Renal cortical epithelial cell (primary cell): Measurements from ENCODE around the gene TPSG1. TPM values are rescaled to one million over a fixed set of nuclear protein-coding genes. Genes with fewer than 3 reads are reported as not detected.

Source experiments
- DNase-seq: peaks from one replicate; pipeline ENCODE4 v3.0.0-alpha.2; 2011; ENCODE audit warnings: low read depth
- total RNA-seq: library from RNA; depleted of rRNA; stranded (reverse); fragments of >200 nt; gene quantifications from 2 replicates; pipeline ENCODE4 v1.2.3, GENCODE V29; 2014

The TPSG1 gene
- total RNA-seq, 1 donor from 2014 or later = not detected

GRCh38 chr16:1177053-1177452 lies 48.0 kb downstream of the TPSG1 start:
- no peak for DNase-seq

GRCh38 chr16:1176280-1176897 lies 48.7 kb downstream of the TPSG1 start:
- no peak for DNase-seq

DNA sequence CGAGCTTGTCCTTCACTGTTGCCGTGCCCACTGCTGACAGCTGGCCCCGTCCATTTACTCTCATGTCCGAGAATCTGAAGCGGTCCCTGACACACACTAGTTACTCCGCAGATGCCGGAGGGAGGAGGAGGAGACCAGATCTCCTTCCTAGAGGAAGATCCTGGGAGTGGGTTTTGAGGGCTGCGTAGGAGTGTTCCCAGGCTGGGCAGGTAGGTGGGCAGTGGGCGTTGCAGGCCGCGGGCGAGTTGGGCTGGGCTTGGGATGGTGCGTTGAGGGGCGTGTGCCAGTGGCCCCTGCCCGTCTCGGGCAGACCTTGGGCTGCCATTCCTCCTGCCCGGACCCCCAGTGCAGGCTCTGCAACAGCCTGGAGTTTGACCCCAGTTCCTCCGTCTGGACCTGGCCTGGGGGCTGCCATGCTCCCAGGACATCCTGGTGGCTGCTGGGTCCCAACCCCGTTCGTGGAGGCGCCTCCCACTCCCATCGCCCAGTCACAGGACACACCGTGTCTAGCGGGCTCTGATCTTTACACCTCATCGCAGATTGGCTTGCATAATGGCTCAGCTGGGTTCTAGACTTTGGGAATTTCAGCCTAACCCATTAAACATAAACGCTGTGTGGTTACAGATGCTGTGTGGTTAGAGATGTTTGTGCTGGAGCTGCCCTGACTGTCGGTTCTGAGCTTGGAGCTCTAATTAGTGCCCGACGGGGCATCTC lies 49.3 kb downstream of the TPSG1 start:
- peak; percentile 47 for DNase-seq

DNA sequence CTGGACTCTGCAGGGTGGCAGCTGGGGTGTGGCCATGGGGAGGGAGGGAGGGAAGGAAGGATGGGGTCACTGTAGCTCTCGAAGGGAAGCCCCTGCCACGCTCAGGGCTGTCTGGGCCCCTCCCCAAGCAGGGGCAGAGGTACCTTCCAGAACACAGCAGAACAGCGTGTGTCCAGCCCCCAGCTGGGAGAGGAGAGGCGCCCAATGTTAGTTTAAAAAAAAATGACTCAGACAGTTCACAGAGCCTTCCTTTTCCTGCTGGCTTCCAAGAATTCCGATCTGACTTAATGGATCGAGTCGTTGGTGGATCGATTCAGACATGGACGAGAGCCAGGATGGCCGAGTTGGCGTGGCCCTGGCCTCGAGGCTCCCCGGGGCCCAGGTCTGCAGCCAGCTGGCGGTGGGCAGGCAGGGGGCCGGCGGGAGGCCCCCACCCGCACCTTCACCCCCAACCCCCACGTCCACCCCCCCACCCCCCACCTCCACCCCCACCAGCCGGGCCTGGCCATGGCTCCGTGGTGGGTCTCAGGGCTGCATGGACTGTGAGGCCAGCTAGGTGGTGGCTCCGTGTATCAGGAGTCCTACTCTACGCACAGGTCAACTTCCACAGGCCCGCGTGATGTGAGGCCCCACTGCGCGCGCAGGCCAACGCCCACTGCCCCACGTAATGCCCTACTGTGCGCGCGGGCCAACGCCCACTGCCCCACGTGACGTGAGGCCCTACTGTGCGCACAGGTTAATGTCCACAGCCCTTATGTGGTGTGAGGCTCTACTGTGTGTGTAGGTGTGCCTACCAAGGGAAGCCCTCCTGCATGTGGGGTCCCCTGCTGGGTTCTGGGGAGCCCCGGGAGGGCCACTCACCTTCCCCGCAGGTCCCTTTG lies 50.4 kb downstream of the TPSG1 start:
- DNase-seq = no peak

DNA sequence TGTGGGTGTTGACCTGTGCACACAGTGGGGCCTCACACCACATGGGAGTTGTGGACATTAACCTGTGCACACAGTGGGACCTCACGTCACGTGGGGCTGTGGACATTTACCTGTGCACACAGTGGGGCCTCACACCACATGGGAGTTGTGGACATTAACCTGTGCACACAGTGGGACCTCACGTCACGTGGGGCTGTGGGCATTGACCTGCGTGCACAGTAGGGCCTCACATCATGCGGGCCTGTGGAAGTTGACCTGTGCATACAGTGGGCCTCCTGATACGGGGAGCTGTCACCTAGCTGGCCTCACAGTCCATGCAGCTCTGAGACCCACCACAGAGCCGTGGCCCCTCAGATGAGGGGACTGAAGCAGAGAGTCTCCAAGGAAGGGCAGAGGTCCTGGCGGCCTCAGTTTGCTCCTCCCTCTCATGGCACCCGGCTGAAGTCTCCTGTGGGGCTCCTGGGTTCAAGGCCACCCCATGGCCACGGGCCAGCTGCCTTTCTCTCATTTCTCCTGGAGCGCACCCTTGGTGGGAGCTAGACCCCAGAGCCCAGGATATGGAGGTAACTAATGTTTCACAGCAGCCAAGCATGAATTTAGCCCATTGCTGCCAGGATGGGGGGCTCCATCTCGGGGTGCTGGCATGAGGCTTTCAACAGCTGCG lies 51.1 kb downstream of the TPSG1 start:
- DNase-seq = no peak

GRCh38 chr16:1172651-1173050 lies 52.4 kb downstream of the TPSG1 start:
- no peak for DNase-seq

GRCh38 chr16:1171854-1172428 lies 53.1 kb downstream of the TPSG1 start:
- no peak for DNase-seq

Other genes with a start within 250 kb of the TPSG1 start
- gene SOX8, start 243.5 kb downstream of the TPSG1 start, total RNA-seq = 0.20 TPM in 1 of 2 replicates, not detected in the other
- gene SSTR5, start 152.5 kb downstream of the TPSG1 start, total RNA-seq = 0.40 TPM in 1 of 2 replicates, not detected in the other
- not detected in 2 replicates for gene C1QTNF8, start 129.0 kb downstream of the TPSG1 start, total RNA-seq
- 1.0 and 36.2 TPM in 2 replicates for gene CACNA1H, start 72.2 kb downstream of the TPSG1 start, total RNA-seq
- gene TPSB2, start 4.9 kb upstream of the TPSG1 start, total RNA-seq = not detected in 2 replicates
- gene TPSAB1, start 15.4 kb upstream of the TPSG1 start, total RNA-seq = not detected in 2 replicates
- not detected in 2 replicates for gene TPSD1, start 30.8 kb upstream of the TPSG1 start, total RNA-seq
- 64.3 and 90.0 TPM in 2 replicates for gene UBE2I, start 84.4 kb upstream of the TPSG1 start, total RNA-seq
- gene BAIAP3, start 108.4 kb upstream of the TPSG1 start, total RNA-seq = 2.1 and 3.0 TPM in 2 replicates
- gene TSR3, start 126.6 kb upstream of the TPSG1 start, total RNA-seq = 56.9 and 85.1 TPM in 2 replicates
- 30.6 and 101 TPM in 2 replicates for gene GNPTG, start 126.7 kb upstream of the TPSG1 start, total RNA-seq
- 5.4 and 13.8 TPM in 2 replicates for gene UNKL, start 189.4 kb upstream of the TPSG1 start, total RNA-seq
- 12.4 and 15.8 TPM in 2 replicates for gene UQCC4, start 195.5 kb upstream of the TPSG1 start, total RNA-seq
- not detected in 2 replicates for gene PERCC1, start 205.8 kb upstream of the TPSG1 start, total RNA-seq
- 0.25 TPM in 1 of 2 replicates, not detected in the other for gene CCDC154, start 219.3 kb upstream of the TPSG1 start, total RNA-seq
- 43.6 and 79.8 TPM in 2 replicates for gene CLCN7, start 249.8 kb upstream of the TPSG1 start, total RNA-seq